ENCODE results near the gene ZER1.

DNA sequence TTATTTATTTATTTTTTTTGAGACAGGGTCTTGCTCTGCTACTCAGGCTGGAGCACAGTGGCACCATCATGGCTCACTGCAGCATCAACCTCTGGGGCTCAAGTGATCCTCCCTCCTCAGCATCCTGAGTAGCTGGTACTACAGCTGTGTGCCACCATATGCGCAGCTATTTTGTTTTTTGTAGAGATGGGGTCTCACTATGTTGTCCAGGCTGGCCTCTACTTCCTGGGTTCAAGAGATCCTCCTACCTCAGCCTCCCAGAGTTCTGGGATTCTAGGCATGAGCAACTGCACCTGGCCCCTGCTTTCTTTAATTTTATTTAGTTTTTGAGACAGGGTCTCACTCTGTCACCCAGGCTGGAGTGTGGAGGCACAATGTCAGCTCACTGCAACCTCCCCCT, 28.3 kb downstream of the ZER1 start:
- TF ChIP-seq, protein P1, sequence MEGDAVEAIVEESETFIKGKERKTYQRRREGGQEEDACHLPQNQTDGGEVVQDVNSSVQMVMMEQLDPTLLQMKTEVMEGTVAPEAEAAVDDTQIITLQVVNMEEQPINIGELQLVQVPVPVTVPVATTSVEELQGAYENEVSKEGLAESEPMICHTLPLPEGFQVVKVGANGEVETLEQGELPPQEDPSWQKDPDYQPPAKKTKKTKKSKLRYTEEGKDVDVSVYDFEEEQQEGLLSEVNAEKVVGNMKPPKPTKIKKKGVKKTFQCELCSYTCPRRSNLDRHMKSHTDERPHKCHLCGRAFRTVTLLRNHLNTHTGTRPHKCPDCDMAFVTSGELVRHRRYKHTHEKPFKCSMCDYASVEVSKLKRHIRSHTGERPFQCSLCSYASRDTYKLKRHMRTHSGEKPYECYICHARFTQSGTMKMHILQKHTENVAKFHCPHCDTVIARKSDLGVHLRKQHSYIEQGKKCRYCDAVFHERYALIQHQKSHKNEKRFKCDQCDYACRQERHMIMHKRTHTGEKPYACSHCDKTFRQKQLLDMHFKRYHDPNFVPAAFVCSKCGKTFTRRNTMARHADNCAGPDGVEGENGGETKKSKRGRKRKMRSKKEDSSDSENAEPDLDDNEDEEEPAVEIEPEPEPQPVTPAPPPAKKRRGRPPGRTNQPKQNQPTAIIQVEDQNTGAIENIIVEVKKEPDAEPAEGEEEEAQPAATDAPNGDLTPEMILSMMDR (conservative IDR thresholded peaks at IDR 0.05; ENCODE audit: low read length): no peak
- TF ChIP-seq EZH2phosphoT487 (IDR thresholded peaks at IDR 0.05; ENCODE audit: borderline replicate concordance, low read depth, low read length): no peak

Measured in OCI-LY7 (cell line).